Measurements from ENCODE around the gene PRTG.

DNA sequence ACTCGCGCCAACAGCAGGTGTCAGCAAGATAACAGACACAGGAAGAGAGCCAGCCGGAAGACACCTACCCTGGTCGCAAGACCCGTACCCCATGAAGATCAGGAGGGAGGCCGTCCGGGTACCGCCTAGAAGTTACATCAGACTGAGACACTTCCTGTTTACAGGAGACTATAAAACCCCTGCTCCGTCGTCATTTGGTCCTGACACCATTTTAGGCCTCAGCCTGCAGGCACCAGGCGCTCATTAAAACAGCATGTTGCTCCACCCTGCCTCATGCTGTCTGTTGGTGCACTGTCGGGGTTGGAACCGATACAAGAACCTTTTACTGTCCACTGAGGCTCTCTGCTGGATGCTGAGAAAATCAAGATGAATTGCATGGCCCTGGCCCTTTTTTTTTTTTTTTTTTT, 15.6 kb upstream of the PRTG start:
- TF ChIP-seq, protein P1, sequence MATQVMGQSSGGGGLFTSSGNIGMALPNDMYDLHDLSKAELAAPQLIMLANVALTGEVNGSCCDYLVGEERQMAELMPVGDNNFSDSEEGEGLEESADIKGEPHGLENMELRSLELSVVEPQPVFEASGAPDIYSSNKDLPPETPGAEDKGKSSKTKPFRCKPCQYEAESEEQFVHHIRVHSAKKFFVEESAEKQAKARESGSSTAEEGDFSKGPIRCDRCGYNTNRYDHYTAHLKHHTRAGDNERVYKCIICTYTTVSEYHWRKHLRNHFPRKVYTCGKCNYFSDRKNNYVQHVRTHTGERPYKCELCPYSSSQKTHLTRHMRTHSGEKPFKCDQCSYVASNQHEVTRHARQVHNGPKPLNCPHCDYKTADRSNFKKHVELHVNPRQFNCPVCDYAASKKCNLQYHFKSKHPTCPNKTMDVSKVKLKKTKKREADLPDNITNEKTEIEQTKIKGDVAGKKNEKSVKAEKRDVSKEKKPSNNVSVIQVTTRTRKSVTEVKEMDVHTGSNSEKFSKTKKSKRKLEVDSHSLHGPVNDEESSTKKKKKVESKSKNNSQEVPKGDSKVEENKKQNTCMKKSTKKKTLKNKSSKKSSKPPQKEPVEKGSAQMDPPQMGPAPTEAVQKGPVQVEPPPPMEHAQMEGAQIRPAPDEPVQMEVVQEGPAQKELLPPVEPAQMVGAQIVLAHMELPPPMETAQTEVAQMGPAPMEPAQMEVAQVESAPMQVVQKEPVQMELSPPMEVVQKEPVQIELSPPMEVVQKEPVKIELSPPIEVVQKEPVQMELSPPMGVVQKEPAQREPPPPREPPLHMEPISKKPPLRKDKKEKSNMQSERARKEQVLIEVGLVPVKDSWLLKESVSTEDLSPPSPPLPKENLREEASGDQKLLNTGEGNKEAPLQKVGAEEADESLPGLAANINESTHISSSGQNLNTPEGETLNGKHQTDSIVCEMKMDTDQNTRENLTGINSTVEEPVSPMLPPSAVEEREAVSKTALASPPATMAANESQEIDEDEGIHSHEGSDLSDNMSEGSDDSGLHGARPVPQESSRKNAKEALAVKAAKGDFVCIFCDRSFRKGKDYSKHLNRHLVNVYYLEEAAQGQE (IDR thresholded peaks at IDR 0.05; ENCODE audit: insufficient read depth in 1 of 2, low read depth in 2 of 2, low read length in 2 of 2), result no peak
- TF ChIP-seq POLR2AphosphoS5 (IDR thresholded peaks at IDR 0.05; ENCODE audit: low read depth, low read length), result no peak
- TF ChIP-seq SIN3A (IDR thresholded peaks at IDR 0.05; ENCODE audit: borderline replicate concordance, insufficient read depth, low read length), result no peak
- no peak for TF ChIP-seq TAF1 (IDR thresholded peaks at IDR 0.05; ENCODE audit: borderline replicate concordance, insufficient read depth, low read length)
